GM23248 (cell line): ENCODE data around the gene PDGFB.

Source experiments
- EZH2 ChIP-seq: fragments of 200-600 bp; sonication (generic); IDR thresholded peaks from 2 replicates; pipeline ENCODE4 v1.6.1; 2018; ENCODE audit warnings: antibody characterized with exemption, mild to moderate bottlenecking; ENCODE audit not compliant: insufficient read depth, poor library complexity, severe bottlenecking
- EZH2phosphoT487 ChIP-seq: fragments of 200-600 bp; sonication (generic); IDR thresholded peaks from 2 replicates; pipeline ENCODE4 v1.6.1; 2018; ENCODE audit warnings: antibody characterized with exemption, moderate library complexity, mild to moderate bottlenecking, low read depth; ENCODE audit not compliant: insufficient read depth

- TF ChIP-seq EZH2phosphoT487: no peak
- no peak for TF ChIP-seq EZH2
These were observed 38.3 kb downstream of the PDGFB start for GRCh38 chr22:39206491-39206890.
